Activated T-helper 1 cell treated with anti-CD3 and anti-CD28 coated beads, Interleukin-12 subunit alpha, Interleukin-12 subunit beta, Interleukin-2, Interleukin-4 antibody, amounts not matched to agents 30 ng/mL and 10 ng/mL and 1 ng/mL, durations not matched to agents 14 hours and 24 hours and 36 hours (primary cell): ENCODE measurements around the gene SLC37A1. TPM values are rescaled to one million over a fixed set of nuclear protein-coding genes. Genes with fewer than 3 reads are reported as not detected.
A peak's percentile ranks its signal among the peaks of the same experiment; 100 is the strongest.

ENCODE experiments used
- DNase-seq: peaks from one replicate; pipeline ENCODE4 v3.0.0; 2021; ENCODE audit warnings: low spot score
- H3K27ac Mint-ChIP-seq: one replicate; pipeline ENCODE4 v1.8.0; 2021; ENCODE audit warnings: mild to moderate bottlenecking, mixed read lengths
- H3K27me3 Mint-ChIP-seq: one replicate; pipeline ENCODE4 v1.8.0; 2022; ENCODE audit warnings: mild to moderate bottlenecking, moderate library complexity, mixed read lengths; ENCODE audit not compliant: insufficient read depth
- H3K36me3 Mint-ChIP-seq: one replicate; pipeline ENCODE4 v1.8.0; 2021; ENCODE audit warnings: low read depth, mixed read lengths
- H3K4me1 Mint-ChIP-seq: one replicate; pipeline ENCODE4 v1.8.0; 2021; ENCODE audit warnings: low read depth, mixed read lengths
- H3K4me3 Mint-ChIP-seq: one replicate; pipeline ENCODE4 v1.8.0; 2021; ENCODE audit warnings: mild to moderate bottlenecking, moderate library complexity, mixed read lengths
- H3K9me3 Mint-ChIP-seq: one replicate; pipeline ENCODE4 v1.8.0; 2021; ENCODE audit warnings: mixed read lengths
- intact Hi-C: fragments of 100-400 bp; cut with micrococcal nuclease; formaldehyde crosslinking; loops from one replicate; pipeline ENCODE4 v1.15.1; 2024
- total RNA-seq: library from RNA; stranded (reverse); gene quantifications from 2 replicates; pipeline ENCODE4 v1.2.3, GENCODE V29; 2022

Gene SLC37A1
- total RNA-seq, 1 donor from 2014 or later: 25.0 TPM

DNA sequence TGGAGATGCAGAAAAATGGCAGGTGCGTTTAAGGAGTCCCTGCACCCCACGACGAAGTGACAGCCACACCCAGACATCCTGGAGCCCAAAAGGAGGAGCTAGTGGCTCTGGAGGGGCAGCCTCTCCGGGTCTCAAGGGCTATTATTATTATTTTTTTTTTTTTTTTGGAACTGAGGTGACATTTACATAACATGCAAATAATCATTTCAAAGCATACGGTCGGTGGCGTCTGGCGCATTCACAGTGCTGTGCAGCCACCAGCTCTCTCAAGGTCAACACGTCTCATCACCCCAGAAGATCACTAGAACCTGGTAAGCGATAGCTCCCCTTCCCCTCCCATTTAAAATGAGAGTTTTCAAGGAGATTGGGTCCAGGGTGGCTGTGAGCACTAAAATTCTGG is 72.2 kb downstream of the SLC37A1 start:
- Mint-ChIP-seq H3K4me1 (peaks cover 2% of the 10 kb centered on the region), H3K4me3 (no peak overlapping the region), H3K9me3 (no peaks in the 10 kb centered on the region), H3K27ac (no peak overlapping the region), H3K36me3 (no peaks in the 10 kb centered on the region), H3K27me3 (no peaks in the 10 kb centered on the region)
- intact Hi-C loops: no loop called here
- DNase-seq: no peak

DNA sequence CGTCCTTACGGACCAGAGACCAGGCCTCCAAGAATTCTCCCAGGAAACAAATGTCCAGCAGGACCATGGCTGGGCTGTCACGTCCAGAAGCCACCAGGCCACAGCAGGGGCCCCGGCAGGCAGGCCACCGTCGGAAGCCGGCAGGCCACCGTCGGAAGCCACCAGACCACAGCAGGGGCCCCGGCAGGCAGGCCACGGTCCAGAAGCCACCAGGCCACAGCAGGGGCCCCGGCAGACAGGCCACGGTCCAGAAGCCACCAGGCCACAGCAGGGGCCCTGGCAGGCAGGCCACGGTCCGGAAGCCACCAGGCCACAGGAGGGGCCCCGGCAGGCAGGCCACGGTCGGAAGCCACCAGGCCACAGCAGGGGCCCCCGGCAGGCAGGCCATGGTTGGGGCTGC is 72.8 kb downstream of the SLC37A1 start:
- no peak for DNase-seq
- Mint-ChIP-seq H3K27ac (no peak overlapping the region), H3K4me3 (no peak overlapping the region), H3K36me3 (no peaks in the 10 kb centered on the region), H3K27me3 (no peaks in the 10 kb centered on the region), H3K9me3 (no peaks in the 10 kb centered on the region), H3K4me1 (peaks cover 6% of the 10 kb centered on the region)
- intact Hi-C loops: no loop called here

DNA sequence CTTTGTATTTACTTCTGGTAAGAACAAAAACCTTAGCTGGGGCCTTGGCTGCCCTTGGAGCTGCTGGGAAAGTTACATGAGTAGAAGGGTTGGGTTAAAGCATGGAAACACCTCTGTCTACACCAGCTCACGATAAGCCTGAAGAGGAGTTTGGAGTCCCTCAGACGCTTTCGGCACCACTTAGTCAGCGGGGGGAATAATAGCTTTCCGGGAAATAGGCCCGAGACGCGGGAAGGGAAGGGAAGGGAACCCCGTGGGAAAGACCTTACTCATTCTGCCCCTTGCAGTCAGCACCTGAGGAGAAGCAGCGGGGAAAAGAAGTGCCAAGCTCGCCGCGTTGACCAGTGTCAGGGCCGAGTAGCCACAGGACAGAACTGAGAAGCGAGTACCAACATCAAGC is 73.4 kb downstream of the SLC37A1 start:
- Mint-ChIP-seq H3K27ac (no peak overlapping the region), H3K4me3 (no peak overlapping the region), H3K4me1 (peaks cover 6% of the 10 kb centered on the region), H3K36me3 (no peaks in the 10 kb centered on the region), H3K9me3 (no peaks in the 10 kb centered on the region), H3K27me3 (no peaks in the 10 kb centered on the region)
- no peak for DNase-seq
- intact Hi-C loops: no loop called here

DNA sequence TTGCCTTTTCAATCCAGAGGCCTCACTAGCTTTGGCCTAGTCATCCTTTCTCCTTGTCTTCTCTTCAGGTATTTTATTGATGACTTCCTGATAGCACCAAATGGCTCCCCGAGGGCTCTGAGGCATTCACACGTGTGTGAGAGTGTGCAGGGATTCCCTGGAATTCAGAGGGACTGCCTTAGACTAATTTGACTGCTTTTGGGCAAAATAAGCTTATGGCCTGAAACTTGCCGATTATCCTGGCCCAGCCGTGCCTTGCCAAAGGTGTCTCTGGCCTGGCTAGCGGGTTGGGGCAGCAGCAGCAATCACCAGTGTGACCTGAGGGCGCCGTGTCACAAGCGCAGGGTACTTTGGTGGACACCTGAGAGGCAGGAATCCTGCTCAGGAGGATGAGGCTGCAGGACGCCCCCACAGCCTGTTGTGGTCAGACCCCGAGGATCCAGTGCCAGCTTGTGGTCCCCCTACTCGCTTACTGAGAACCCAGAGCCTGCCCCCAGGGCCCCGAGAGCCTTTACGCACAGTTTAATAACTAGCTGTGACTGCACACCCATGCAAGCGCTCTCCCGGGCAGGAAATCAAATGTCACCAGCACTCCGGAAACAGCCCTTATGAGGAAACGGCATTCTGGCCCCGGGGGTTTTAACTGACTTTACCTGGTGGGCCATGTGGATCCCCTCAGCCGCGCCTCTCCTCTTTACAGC is 76.9 kb downstream of the SLC37A1 start:
- DNase-seq: no peak
- peaks cover 6% of the 10 kb centered on the region for H3K4me1 Mint-ChIP-seq
- H3K4me3 Mint-ChIP-seq: no peak overlapping the region
- H3K27me3 Mint-ChIP-seq: no peaks in the 10 kb centered on the region
- intact Hi-C loops: no loop called here
- H3K9me3 Mint-ChIP-seq: no peaks in the 10 kb centered on the region
- H3K36me3 Mint-ChIP-seq: no peaks in the 10 kb centered on the region
- no peak overlapping the region for H3K27ac Mint-ChIP-seq

DNA sequence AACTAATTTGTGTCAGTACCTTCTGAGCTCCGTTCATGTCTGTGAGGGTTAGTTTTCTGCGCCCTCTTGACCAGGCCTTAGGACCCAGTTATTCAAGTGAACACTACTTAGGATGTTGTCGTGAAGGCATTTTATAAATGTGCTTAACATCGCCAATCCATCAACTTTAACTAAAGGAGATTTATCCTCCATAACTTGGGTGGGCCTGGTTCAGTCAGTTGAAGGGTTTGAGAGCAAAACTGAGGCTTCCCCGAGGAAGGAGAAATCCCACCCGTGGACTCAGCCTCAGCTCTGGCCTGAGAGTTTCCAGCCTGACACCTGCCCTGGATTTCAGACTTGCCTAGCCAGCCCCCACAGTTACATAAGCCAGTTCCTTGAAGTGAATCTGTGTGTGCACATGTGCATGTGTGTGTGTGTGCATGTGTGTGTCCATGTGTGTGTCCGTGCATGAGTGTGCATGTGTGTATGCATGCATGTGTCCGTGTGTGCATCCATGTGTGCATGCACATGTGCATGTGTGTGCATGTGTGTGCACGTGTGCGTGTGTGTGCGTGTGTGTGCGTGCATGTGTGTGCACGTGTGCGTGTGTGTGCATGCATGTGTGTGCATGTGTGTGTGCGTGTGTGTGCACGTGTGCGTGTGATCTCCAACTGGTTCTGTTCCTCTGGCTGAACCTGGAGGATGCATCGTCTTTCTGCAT is 77.7 kb downstream of the SLC37A1 start:
- Mint-ChIP-seq H3K9me3 (no peaks in the 10 kb centered on the region), H3K4me3 (no peak overlapping the region), H3K36me3 (no peaks in the 10 kb centered on the region), H3K27me3 (no peaks in the 10 kb centered on the region), H3K27ac (no peak overlapping the region), H3K4me1 (peaks cover 6% of the 10 kb centered on the region)
- intact Hi-C loops: no loop called here
- no peak for DNase-seq

DNA sequence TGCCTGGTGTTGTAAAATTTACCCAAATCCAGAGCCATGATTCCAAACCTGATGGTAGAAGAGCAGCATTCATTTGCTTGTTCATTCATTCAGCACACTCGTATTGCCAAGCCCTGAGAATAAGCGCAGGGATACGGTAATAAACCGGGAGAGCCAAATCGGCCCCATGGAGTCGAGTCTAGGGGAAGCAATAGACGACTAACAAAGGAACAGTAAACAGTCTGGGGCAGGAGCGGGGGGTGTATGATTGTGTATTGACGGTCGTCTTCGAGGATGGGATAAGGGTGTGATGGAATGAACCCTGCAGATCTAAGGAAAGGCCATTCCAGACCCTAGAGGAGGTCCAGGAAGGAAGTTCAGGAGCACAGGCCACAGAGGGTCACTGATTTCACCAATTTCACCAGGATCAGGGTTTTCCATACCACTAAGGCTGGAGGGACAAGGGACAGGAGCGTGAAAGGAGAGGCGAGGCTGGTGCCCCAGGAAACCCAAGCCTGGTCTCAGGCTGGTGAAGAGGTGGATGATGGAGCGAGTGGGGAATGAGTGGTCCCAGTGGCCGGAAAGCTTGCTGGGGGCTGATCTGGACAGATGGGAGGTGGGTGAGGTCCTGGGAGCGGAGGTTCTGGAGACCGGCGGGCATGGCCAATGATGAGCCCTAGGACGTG is 78.6 kb downstream of the SLC37A1 start:
- intact Hi-C loops: loop anchor here (2.0 kb wide), 1 partner anchor 23 kb away; no protein-coding TSS in a partner anchor

DNA sequence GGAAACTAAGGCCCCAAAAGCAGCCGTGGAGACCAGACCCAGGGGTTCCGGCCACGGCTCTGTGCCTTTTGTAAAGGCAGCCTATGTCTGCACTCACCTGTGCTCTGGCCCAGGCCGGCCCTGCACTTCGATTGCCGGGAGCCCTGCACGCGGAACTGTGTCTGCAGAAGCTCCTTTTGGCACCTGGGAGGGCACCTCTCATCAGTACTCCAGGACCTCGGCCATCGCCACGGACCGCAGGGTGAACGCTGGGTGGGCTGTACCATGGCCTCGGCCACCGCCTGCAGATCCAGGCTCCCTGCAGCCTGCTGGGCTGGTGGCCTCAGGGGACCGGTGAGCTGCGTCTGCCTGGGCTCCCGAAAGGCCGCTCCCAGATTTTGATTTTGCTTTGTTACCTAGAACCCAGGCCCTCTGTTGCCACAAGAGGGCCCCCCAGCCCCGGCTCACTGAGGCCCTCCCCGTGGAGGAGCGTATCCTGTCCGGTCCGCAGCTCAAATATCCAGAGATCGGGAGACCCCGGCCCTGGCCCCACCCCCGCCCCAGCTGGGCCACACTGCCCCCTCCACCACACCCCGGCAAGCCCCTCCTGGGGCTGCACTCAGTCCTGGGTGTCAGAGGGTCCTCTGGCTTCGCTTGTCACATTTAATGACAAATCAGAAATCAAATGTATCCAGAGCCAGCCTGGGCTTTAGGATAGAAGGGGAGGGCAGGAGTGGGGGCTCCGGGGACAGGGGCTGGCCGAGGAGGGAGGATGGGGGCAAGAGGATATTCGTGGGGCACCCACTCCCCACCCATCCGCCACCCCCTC is 79.6 kb downstream of the SLC37A1 start:
- H3K27me3 Mint-ChIP-seq: no peaks in the 10 kb centered on the region
- no peaks in the 10 kb centered on the region for H3K9me3 Mint-ChIP-seq
- H3K4me1 Mint-ChIP-seq: peaks cover 6% of the 10 kb centered on the region
- H3K27ac Mint-ChIP-seq: no peak overlapping the region
- H3K36me3 Mint-ChIP-seq: no peaks in the 10 kb centered on the region
- no peak overlapping the region for H3K4me3 Mint-ChIP-seq
- intact Hi-C loops: loop anchor here (1.0 to 2.0 kb wide), 3 partner anchors 22 to 240 kb away; no protein-coding TSS in a partner anchor
- DNase-seq: peak; percentile 50

More for the DNA sequence above, 78.6 kb downstream of the SLC37A1 start:
- no peaks in the 10 kb centered on the region for H3K36me3 Mint-ChIP-seq
- H3K27me3 Mint-ChIP-seq: no peaks in the 10 kb centered on the region
- H3K4me1 Mint-ChIP-seq: peaks cover 6% of the 10 kb centered on the region
- H3K27ac Mint-ChIP-seq: peak overlapping the region; percentile 30
- no peak overlapping the region for H3K4me3 Mint-ChIP-seq
- no peak for DNase-seq
- H3K9me3 Mint-ChIP-seq: no peaks in the 10 kb centered on the region

DNA sequence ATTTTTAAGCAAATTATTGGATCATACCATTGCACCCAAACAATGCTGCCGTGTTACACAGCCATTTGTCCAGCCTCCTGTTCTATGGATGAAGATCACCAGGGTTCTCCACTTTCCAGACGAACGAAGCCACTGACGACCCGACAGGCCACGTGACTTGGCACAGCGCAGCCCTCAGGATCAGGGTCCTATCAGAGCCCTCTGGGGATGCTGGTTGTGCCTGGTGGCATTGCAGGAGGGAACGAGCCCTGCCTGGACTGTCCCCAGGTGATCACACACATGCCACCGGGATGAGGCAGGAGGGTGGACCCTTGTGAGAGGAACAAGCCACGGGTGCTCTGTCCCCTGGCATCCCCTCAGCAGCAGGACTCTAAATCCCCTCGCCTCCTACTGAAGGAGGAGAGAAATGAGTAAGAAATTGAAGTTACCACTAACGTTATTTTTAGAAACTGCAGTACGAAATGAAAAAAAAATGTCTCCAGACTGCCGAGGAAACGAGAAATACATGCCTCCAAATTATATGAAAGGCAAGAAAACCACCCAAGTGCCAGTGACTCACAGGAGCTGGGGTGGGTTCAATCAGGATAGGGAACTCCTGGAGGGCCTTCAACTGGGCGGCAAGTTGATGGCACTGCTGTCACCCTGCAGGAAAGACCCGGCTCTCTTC is 81.1 kb downstream of the SLC37A1 start:
- H3K9me3 Mint-ChIP-seq: no peaks in the 10 kb centered on the region
- peaks cover 6% of the 10 kb centered on the region for H3K4me1 Mint-ChIP-seq
- H3K36me3 Mint-ChIP-seq: no peaks in the 10 kb centered on the region
- intact Hi-C loops: no loop called here
- H3K4me3 Mint-ChIP-seq: no peak overlapping the region
- no peak overlapping the region for H3K27ac Mint-ChIP-seq
- no peaks in the 10 kb centered on the region for H3K27me3 Mint-ChIP-seq
- no peak for DNase-seq

DNA sequence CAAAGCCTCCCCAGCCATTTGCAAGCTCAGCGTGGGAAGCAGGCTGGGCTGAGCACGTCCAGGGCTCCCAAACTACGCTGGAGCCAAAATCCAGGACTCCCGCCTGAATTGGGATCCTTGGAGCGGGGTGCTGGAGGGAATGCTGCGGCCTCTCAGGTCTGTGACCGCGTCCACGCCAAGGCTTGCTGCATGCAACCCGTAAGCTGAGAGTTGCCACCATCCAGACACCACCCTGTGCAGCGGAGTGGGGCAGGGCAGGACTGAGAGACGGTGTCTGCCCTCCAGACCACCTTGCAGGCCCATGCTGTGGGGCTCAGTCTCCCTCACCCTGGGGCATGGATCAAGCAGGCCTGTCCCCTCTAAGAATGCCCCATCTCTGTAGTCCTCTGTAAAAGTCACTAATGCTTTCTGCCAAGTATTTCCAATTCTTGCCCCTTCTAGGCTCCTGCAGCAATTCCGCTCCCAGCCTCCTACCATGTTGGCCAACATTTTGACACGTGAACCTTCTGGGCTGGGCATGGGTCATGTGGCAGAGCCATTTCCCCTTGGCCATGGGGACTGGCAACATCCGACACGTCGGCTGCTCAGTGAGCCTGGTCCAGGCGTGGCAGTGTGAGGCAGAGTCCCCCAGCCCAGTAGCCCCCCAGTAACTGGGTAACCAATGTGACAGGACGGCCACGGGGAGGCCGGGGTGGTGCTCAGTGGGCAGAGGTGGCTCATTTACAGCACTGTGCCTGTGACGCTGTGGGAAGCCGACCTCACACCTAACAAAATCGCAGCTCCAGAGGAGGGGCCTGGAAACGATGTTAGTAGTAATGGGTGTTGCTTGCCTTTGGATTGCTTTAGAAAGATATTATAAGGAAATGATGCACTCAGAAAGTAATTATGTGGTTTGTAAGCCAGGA is 81.9 kb downstream of the SLC37A1 start:
- H3K4me1 Mint-ChIP-seq: peaks cover 6% of the 10 kb centered on the region
- H3K27ac Mint-ChIP-seq: no peak overlapping the region
- DNase-seq: no peak
- no peaks in the 10 kb centered on the region for H3K9me3 Mint-ChIP-seq
- no peaks in the 10 kb centered on the region for H3K27me3 Mint-ChIP-seq
- H3K36me3 Mint-ChIP-seq: no peaks in the 10 kb centered on the region
- no peak overlapping the region for H3K4me3 Mint-ChIP-seq
- intact Hi-C loops: no loop called here

DNA sequence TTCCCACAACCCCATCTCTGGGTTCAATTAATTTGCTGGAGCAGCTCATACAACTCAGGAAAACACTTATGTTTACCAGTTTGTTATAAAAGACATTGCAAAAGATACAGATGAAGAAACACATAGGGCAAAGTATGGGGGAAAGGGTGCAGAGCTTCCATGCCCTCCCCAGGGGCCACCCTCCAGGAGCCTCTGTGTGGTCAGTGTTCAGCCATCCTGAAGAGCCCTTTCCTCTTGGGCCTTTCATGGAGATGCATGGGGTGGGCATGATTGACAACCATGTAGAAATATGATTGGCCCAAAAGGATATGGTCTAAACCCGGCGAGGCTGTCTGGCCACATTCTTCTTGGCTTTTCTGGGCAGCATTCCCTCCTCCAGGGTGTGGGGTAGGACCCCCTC is 83.0 kb downstream of the SLC37A1 start:
- H3K4me1 Mint-ChIP-seq: no peaks in the 10 kb centered on the region
- no peak overlapping the region for H3K4me3 Mint-ChIP-seq
- no peak for DNase-seq
- no peaks in the 10 kb centered on the region for H3K36me3 Mint-ChIP-seq
- H3K9me3 Mint-ChIP-seq: no peaks in the 10 kb centered on the region
- no peak overlapping the region for H3K27ac Mint-ChIP-seq
- intact Hi-C loops: no loop called here
- H3K27me3 Mint-ChIP-seq: no peaks in the 10 kb centered on the region

DNA sequence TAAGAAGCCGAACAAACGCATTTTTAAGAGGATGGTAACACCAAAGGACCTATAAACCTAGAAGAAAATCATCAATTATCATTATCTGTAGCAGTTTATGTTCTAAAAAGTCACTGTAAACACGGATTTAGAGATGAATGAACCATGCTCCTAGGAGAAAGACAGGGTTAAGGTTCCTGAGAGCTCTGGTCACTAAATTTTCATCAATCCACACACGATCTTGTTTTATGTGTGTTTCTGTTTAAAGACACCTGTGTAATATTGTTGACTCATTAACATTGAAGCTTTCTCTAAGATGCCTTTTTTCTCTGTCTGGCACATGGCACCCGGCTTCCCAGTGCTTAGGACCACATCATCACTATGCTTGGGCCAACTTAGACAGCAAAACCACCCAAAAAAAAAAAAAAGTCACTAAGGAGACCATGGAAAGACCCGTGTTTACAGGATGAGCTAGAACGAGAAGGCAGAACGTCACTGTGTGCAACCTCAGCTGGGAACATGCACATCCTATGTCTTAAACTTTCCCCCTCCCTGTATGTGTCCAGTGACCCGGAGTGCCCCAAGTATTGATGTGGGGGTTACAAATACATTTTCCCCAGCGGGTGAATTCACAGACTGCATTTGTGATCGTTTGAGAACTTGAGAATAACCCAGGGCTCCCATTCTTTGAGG is 84.0 kb downstream of the SLC37A1 start:
- no peaks in the 10 kb centered on the region for H3K36me3 Mint-ChIP-seq
- H3K4me3 Mint-ChIP-seq: no peak overlapping the region
- H3K4me1 Mint-ChIP-seq: no peaks in the 10 kb centered on the region
- H3K9me3 Mint-ChIP-seq: no peaks in the 10 kb centered on the region
- no peaks in the 10 kb centered on the region for H3K27me3 Mint-ChIP-seq
- DNase-seq: no peak
- intact Hi-C loops: no loop called here
- H3K27ac Mint-ChIP-seq: no peak overlapping the region
